ENCODE data around the gene CDHR3.
A peak's percentile ranks its signal among the peaks of the same experiment; 100 is the strongest.

CDHR3 gene

GRCh38 chr7:106019470-106019820, 56.4 kb downstream of the CDHR3 start:
- no peaks in the 10 kb centered on the region for H3K9me3 ChIP-seq (ENCODE audit: insufficient read depth, low read length)
- H4K20me1 ChIP-seq (ENCODE audit: low read depth, low read length): no peaks in the 10 kb centered on the region
- TF ChIP-seq CTCF (IDR thresholded peaks at IDR 0.05; ENCODE audit: insufficient read depth, low read length, poor library complexity, severe bottlenecking) (no peak), EZH2phosphoT487 (conservative IDR thresholded peaks at IDR 0.05; ENCODE audit: low read length) (no peak)
- no peak overlapping the region for H3K4me3 ChIP-seq (ENCODE audit: insufficient read depth, low read length, poor library complexity, severe bottlenecking)
- H3K27ac ChIP-seq (ENCODE audit: low read depth, low read length): no peak overlapping the region
- H3K27me3 ChIP-seq (ENCODE audit: low read length): no peaks in the 10 kb centered on the region
- H3F3A ChIP-seq (ENCODE audit: insufficient read depth): peaks cover 19% of the 10 kb centered on the region; the same call in 1 of the 2 replicates
- no peaks in the 10 kb centered on the region for H3K9me2 ChIP-seq (replicated peaks; ENCODE audit: insufficient read depth, low read length)
- H3K4me2 ChIP-seq (ENCODE audit: low read depth, low read length, poor library complexity, severe bottlenecking): no peak overlapping the region
- H2AFZ ChIP-seq (ENCODE audit: low read depth, low read length, severe bottlenecking): no peak overlapping the region
- no peaks in the 10 kb centered on the region for H3K79me2 ChIP-seq (ENCODE audit: insufficient read depth, low read length)
- no peaks in the 10 kb centered on the region for H3K36me3 ChIP-seq (ENCODE audit: low read length)
- no peak overlapping the region for H3K9ac ChIP-seq (ENCODE audit: low read length)

GRCh38 chr7:106021151-106022067, 58.3 kb downstream of the CDHR3 start:
- H3K4me2 ChIP-seq (ENCODE audit: low read depth, low read length, poor library complexity, severe bottlenecking): peak overlapping the region; percentile 64
- no peaks in the 10 kb centered on the region for H3K9me3 ChIP-seq (ENCODE audit: insufficient read depth, low read length)
- no peaks in the 10 kb centered on the region for H3K9me2 ChIP-seq (replicated peaks; ENCODE audit: insufficient read depth, low read length)
- TF ChIP-seq CTCF (IDR thresholded peaks at IDR 0.05; ENCODE audit: insufficient read depth, low read length, poor library complexity, severe bottlenecking): no peak
- 0 out of 2 replicates have a peak, but pooled peaks have one; percentile 94 for TF ChIP-seq EZH2phosphoT487 (conservative IDR thresholded peaks at IDR 0.05; ENCODE audit: low read length)
- H3K27ac ChIP-seq (ENCODE audit: low read depth, low read length): peak overlapping the region; percentile 66
- peaks cover 34% of the 10 kb centered on the region for H3F3A ChIP-seq (ENCODE audit: insufficient read depth)
- peak overlapping the region; percentile 18; the same call in 1 of the 2 replicates for H3K9ac ChIP-seq (ENCODE audit: low read length)
- no peaks in the 10 kb centered on the region for H3K27me3 ChIP-seq (ENCODE audit: low read length)
- no peaks in the 10 kb centered on the region for H3K79me2 ChIP-seq (ENCODE audit: insufficient read depth, low read length)
- H4K20me1 ChIP-seq (ENCODE audit: low read depth, low read length): no peaks in the 10 kb centered on the region
- no peaks in the 10 kb centered on the region for H3K36me3 ChIP-seq (ENCODE audit: low read length)
- no peak overlapping the region for H2AFZ ChIP-seq (ENCODE audit: low read depth, low read length, severe bottlenecking)
- H3K4me3 ChIP-seq (ENCODE audit: insufficient read depth, low read length, poor library complexity, severe bottlenecking): peak overlapping the region; percentile 4

GRCh38 chr7:106022193-106022821, 59.2 kb downstream of the CDHR3 start:
- Histone ChIP-seq H2AFZ (ENCODE audit: low read depth, low read length, severe bottlenecking) (no peak overlapping the region), H3K9me2 (replicated peaks; ENCODE audit: insufficient read depth, low read length) (no peaks in the 10 kb centered on the region), H3K9me3 (ENCODE audit: insufficient read depth, low read length) (no peaks in the 10 kb centered on the region), H3K79me2 (ENCODE audit: insufficient read depth, low read length) (no peaks in the 10 kb centered on the region), H3K27ac (ENCODE audit: low read depth, low read length) (peak overlapping the region; percentile 66), H3K27me3 (ENCODE audit: low read length) (no peaks in the 10 kb centered on the region), H4K20me1 (ENCODE audit: low read depth, low read length) (no peaks in the 10 kb centered on the region), H3K4me2 (ENCODE audit: low read depth, low read length, poor library complexity, severe bottlenecking) (peak overlapping the region; percentile 64), H3F3A (ENCODE audit: insufficient read depth) (peaks cover 34% of the 10 kb centered on the region), H3K9ac (ENCODE audit: low read length) (peak overlapping the region; percentile 18; the same call in 1 of the 2 replicates), H3K4me3 (ENCODE audit: insufficient read depth, low read length, poor library complexity, severe bottlenecking) (peak overlapping the region; percentile 4), H3K36me3 (ENCODE audit: low read length) (no peaks in the 10 kb centered on the region)
- TF ChIP-seq EZH2phosphoT487 (conservative IDR thresholded peaks at IDR 0.05; ENCODE audit: low read length) (no peak), CTCF (IDR thresholded peaks at IDR 0.05; ENCODE audit: insufficient read depth, low read length, poor library complexity, severe bottlenecking) (no peak)

Data from SU-DHL-6 (cell line).